ENCODE results near the gene PLEKHA7.
"Not testable (repeated sequence)": the region's sequence is repeated elsewhere in the genome, so short reads cannot be mapped to it uniquely, and the experiment has no call there.

Gene PLEKHA7, protein sequence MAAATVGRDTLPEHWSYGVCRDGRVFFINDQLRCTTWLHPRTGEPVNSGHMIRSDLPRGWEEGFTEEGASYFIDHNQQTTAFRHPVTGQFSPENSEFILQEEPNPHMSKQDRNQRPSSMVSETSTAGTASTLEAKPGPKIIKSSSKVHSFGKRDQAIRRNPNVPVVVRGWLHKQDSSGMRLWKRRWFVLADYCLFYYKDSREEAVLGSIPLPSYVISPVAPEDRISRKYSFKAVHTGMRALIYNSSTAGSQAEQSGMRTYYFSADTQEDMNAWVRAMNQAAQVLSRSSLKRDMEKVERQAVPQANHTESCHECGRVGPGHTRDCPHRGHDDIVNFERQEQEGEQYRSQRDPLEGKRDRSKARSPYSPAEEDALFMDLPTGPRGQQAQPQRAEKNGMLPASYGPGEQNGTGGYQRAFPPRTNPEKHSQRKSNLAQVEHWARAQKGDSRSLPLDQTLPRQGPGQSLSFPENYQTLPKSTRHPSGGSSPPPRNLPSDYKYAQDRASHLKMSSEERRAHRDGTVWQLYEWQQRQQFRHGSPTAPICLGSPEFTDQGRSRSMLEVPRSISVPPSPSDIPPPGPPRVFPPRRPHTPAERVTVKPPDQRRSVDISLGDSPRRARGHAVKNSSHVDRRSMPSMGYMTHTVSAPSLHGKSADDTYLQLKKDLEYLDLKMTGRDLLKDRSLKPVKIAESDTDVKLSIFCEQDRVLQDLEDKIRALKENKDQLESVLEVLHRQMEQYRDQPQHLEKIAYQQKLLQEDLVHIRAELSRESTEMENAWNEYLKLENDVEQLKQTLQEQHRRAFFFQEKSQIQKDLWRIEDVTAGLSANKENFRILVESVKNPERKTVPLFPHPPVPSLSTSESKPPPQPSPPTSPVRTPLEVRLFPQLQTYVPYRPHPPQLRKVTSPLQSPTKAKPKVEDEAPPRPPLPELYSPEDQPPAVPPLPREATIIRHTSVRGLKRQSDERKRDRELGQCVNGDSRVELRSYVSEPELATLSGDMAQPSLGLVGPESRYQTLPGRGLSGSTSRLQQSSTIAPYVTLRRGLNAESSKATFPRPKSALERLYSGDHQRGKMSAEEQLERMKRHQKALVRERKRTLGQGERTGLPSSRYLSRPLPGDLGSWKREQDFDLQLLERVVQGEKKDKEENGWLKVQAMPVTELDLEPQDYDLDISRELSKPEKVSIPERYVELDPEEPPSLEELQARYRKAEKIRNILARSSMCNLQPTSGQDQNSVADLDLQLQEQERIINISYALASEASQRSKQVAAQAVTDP

DNA sequence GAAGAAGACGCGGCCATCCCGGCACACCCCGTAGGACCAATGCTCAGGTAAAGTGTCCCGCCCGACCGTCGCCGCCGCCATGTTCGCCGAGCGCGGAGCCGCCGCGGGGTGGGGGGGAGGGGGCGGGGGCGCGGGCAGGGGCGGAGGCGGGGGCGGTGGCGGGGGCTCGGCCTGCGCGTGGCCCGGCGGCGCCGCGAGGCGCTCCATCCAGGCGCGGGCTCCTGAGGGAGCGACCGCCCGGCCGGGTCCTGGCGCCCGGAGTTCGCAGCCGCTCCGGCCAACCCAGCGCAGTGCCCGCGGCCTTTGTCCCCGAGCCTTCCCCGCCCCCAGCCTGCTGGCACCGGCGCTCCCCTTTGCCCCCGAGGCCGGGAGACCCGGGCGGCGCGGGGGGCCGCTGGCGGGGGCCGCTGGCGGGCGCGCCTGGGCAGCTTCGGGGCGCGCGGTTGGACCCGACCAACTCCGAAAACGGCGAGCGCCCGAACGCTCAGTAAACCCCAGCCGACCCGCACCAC, at the start of gene PLEKHA7:
TSS of gene PLEKHA7 (minus strand) at position 94 of the 512 bp plus-strand sequence. CDS start at position 81, 13 bp downstream.
- DNase-seq (ENCODE audit: low read depth in 2 of 2): no peak

DNA sequence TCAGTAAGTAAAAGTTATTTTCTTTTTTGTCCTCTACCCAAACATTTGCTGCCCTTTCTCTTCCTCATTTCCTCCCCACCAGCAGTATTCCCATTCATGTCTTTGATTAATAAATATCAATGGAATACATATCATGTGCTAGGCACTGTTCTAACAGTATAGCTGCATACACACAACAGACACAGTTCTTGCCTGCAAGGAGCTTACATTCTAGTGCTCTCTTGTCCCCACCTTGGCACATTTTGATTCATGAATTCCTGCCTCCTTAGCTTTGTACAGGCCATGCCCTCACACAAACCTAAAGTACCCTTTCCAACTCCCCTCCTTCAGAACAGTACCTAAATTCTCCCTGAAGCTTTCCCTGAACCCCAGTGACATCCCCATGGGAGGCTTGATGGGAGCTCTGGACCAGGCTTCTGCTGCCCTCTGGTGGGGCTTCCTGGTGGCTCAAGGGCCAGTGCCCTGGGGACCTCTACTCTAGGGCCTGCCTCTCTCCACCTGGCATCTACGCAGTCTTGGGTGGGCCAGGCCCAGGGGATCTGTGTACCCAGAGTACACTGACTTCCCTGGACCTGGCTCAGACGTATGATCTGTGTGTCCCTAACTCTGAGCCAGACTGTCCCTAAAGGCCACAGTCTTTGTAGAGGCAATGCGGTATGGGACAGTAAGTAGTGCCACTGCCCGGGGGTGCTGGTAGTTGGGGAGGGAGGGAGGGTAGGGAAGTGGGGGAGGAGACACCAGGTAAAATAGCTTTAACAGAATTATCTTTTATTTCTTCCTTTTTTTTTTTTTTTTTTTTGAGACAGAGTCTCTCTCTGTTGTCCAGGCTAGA, 49.2 kb upstream of the PLEKHA7 start:
- DNase-seq (ENCODE audit: low read depth in 2 of 2): peak; percentile 37 to 58

DNA sequence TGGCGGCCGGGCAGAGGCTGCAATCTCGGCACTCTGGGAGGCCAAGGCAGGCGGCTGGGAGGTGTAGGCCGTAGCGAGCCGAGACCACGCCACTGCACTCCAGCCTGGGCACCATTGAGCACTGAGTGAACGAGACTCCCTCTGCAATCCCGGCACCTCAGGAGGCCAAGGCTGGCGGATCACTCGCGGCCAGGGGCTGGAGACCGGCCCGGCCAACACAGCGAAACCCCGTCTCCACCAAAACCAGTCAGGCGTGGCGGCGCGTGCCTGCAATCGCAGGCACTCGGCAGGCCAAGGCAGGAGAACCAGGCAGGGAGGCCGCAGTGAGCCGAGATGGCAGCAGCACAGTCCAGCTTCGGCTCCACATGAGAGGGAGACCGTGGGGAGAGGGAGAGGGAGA, 36.9 kb upstream of the PLEKHA7 start:
- not testable (repeated sequence) for DNase-seq (ENCODE audit: low read depth in 2 of 2)

DNA sequence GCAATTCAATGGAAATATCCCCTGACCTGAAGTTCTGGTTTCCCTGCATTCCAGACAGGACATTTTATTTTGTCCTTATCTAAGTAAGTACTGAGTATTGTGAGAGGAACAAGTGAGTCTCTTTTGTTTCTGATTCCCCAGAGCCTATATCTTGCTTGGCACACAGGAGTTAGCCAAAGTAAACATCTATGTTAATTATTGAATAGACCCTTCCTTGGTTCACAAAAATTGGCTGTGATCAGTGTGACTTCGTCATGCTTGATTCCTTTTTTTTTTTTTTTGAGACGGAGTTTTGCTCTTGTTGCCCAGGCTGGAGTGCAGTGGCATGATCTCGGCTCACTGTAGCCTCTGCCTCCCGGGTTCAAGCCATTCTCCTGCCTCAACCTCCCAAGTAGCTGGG, 34.3 kb upstream of the PLEKHA7 start:
- not testable (repeated sequence) for DNase-seq (ENCODE audit: low read depth in 2 of 2)

DNA sequence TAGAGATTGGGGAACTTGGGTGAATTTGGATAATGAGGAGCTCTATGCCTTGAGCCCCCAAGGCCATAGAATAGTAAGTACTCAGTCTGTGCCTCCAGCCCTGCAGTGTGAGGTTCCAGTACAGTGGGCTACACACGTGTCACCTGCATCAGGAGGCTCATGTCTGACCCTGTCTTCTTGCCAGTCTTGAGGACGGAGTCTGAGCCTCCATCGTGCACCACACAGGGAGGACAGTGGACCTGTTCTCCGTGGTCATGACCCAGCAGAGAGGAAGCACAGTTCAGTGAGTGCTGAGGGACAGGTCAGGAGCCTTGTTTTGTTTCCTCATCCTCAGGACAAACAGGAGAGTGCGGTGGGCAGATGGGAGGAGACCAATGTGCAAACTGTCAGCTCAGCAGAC, 32.5 kb upstream of the PLEKHA7 start:
- DNase-seq (ENCODE audit: low read depth in 2 of 2): no peak

DNA sequence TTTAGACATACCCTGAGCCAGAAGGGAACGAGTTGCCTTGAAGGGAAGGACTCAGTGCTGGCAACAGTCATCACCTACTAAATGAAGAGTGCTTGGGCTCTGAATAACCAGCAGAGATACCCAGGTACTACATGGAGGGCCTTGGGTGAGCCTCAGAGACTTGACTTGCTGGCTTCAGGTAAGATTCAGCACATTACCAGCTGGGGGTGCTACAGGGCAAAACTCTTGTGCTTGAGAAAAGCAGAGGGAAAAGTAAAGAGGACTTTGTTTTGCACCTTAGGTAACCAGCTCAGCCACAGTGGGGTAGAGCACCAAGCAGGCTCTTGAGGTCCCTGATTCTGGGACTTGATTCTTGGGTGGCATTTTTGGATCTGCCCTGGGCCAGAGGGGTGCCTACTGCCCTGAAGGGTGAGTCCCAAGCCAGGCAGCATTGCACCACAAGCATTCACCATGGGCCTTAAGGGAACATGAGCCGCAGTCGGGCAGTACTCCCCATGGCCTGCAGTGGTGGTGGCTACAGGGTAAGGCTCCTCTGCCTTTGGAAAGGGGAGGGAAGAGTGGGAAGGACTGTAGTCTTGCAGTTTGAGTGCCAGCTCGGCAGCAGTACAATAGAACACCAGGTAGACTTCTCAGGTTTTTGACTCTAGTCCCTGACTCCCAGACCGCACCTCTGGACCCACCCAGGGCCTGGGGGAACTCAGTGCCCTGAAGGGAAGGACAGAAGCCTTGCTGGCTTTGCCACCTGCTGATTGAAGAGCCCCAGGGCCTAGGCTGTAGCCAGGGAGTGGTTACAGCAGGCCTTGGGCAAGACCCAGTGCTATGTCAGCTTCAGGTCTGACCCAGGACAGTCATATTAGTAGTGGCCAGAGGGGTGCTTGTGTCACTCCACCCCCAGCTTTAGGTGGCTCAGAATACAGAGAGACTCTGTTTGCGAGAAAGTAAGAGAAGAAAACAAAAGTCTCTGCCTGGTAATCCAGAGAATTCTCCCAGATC, 22.7 kb upstream of the PLEKHA7 start:
- no peak for DNase-seq (ENCODE audit: low read depth in 2 of 2)

DNA sequence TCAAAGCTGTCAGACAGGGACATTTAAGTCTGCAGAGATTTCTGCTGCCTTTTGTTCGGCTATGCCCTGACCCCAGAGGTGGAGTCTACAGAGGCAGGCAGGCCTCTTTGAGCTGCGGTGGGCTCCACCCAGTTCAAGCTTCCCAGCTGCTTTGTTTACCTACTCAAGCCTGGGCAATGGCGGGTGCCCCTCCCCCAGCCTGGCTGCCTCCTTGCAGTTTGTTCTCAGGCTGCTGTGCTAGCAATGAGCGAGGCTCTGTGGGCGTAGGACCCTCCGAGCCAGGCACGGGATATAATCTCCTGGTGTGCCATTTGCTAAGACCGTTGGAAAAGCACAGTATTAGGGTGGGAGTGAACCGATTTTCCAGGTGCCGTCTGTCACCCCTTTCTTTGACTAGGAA, 19.8 kb upstream of the PLEKHA7 start:
- not testable (repeated sequence) for DNase-seq (ENCODE audit: low read depth in 2 of 2)

DNA sequence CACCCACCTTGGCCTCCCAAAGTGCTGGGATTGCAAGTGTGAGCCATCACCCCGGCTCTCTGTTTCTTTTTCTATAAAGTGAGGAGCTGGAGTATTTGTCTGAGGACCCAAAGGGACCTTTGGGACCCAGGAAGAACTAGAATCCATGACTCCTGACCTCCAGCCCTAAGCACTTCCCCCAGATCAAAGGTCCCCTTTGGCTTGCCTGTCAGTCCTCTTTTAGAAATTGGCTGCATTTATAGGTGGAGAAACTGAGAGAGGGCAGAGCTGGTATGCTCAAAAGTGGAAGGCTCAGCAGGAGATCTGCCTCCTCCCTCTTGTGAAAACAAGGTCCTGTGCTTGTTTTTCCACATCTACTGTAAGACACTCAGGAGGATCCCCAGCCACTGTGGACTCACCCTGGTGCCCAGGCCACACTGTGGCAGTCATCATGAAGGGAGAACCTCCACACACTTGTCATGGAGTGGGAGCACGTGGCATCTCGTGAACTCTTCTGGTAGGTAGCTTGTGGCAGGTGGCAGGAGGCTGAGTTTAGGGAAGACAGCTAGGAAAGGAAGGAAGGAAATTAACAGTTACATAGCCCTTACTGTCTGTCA, 12.4 kb upstream of the PLEKHA7 start:
- DNase-seq (ENCODE audit: low read depth in 2 of 2): no peak

DNA sequence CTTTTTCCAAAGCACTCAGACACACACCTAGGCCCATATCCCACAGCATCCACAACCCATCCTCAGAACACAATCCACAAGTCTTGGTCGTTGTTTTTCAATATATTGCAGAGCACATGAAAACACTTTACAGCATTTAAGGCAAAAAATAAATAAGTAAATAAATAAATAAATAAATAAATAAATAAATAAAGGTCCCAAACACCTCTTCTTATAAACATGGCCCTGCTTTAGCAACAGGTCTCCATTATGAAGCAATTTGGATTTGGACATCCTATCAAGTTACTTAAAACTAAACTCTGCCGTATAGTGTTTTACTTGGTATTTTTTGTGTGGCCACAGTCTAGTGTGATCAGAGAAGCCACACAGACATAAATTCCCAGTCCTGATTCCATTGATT, 10.7 kb upstream of the PLEKHA7 start:
- DNase-seq (ENCODE audit: low read depth in 2 of 2): no peak

DNA sequence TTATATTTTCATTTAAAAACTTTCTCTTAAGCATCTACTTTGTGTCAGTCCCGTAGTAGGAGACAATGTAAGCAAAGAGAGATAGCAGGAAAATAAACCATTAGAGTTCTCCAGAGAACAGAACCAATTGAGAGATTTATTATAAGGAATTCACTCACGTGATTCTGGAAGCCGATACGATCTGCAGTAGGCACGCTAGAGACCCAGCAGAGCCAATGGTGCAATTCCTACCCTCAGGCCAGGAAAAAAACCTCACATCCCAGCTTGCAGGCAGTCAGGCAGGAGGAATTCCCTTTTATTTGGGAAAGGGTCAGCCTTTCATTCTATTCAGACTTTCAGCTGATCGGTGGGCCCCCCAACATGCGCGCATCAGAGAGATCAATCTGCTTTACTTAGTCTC, 7.3 kb upstream of the PLEKHA7 start:
- DNase-seq (ENCODE audit: low read depth in 2 of 2): no peak

DNA sequence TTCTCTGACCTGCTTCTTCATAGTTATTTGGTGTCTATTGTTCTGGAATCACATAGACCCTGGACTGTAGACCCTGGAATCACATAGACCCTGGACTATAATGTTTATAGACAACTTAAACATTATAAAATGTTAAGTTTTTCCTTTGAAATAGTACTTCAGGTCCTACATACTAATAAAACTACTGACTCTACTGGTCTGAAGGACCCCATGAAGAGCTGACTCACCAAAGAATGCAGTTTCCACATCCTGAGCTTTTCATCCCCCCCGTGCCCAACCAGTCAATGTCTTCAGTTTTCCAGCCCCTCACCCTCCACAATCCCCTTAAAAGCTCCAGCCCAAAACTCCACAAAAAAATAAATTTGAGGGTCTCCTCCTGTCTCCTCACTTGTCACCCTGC, 6.6 kb upstream of the PLEKHA7 start:
- DNase-seq (ENCODE audit: low read depth in 2 of 2): no peak

DNA sequence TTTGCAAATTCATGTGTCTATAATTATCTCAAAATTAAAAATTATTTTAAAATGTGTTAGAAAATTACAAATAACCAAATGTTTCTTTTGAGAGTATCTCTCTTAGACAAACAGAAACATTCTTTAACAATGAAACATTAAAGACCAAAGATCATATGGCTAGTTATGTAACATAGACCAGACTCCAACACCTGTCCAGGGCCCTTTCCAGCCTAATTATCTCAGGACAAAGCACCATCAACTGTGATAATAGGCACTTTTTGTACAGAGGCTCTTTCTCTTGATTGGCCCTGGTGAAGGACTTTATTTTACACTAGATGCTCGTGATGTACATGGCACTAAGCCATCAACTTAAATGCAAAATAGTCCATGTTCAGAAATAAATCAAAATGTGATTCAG, 5.0 kb upstream of the PLEKHA7 start:
- DNase-seq (ENCODE audit: low read depth in 2 of 2): no peak

DNA sequence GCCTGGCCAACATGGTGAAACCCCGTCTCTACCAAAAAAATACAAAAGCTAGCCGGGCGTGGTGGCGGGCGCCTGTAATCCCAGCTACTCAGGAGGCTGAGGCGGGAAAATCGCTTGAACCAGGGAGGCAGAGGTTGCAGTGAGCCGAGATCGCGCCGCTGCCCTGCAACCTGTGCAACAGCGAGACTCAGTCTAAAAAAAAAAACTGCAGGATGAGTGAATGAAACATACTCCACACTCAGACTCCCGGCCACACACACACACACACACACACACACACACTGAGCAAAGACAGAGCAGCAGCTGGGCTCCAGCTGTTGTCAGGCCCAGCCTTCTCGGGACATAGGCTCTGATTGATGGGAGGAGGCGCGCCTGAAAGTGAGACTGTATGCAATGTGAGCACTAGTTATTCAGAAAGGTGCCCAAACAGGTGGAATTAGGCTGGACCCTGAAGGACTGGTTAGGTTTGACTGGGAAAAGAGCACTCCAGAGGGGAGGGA, 1.5 kb upstream of the PLEKHA7 start:
- DNase-seq (ENCODE audit: low read depth in 2 of 2): no peak

DNA sequence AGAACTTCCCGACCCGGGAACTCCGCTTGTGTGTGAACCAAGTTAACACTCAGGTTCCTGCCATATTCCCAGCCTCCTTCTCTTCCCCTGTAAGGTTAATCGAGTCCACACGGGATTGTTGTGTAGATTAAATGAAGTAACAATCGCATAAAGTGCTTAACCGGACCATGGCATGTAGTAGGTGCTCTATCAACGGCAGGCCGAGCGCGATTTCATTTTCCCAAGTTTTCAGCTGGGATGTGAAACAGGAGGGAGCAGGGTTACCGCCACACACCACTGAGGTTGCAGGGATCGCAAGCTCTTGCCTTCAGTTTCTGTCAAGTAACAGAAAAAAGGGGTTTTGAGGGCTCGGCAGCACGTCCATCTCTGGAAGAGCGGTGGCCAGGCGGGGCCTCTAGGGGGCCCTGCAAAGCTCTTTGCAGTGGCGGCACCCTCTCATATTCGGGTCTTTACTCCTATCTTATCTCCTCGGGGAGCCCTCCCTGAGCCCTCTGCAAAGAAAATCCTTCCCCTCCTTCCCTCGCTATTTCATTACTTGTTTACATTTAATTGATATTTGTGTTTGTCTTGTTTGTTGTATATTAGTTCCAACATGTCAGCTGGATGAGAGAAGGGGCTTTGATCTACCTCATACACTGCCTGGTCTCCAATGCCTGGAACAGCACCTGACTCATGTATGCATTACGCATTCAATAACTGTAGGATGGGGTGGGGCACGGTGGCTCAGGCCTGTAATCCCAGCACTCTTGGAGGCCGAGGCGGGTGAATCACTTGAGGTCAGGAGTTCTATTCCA, 816 bp upstream of the PLEKHA7 start:
- DNase-seq (ENCODE audit: low read depth in 2 of 2): no peak

DNA sequence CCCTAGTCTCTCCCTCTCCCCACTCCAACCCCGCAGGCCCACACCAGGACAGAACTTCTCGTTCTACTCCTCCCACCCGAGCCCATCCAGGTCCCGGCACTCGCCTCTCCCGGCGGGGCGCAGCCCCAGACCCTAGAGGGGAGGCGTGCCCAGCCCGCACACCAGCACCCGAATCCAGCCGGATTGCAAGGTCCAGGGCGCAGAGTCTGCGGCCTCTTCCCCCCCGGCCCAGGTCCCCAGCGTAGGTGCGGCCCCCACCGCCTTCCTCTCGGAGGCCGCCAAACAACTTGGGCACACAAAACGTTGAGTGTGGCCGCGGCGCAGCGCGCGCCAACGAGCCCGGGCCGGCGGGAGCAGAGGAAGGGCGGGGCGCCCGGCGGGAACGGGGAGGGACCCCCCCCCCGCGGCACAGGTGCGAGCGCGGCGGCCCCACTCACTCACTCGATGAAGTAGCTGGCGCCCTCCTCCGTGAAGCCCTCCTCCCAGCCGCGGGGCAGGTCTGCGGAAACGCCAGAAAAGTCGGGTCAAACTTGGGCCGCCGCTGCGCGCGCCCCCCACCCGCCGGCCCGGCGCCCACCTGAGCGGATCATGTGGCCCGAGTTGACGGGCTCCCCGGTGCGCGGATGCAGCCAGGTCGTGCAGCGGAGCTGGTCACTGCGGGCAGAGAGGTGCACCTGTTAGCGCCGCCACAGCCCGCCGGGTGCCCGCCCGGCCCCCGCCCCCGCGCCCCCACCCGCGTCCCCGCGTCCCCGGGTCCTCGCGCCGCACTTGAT, 480 bp downstream of the PLEKHA7 start:
- peak in 1 of 2 experiments; percentile 7 for DNase-seq (ENCODE audit: low read depth in 2 of 2)

DNA sequence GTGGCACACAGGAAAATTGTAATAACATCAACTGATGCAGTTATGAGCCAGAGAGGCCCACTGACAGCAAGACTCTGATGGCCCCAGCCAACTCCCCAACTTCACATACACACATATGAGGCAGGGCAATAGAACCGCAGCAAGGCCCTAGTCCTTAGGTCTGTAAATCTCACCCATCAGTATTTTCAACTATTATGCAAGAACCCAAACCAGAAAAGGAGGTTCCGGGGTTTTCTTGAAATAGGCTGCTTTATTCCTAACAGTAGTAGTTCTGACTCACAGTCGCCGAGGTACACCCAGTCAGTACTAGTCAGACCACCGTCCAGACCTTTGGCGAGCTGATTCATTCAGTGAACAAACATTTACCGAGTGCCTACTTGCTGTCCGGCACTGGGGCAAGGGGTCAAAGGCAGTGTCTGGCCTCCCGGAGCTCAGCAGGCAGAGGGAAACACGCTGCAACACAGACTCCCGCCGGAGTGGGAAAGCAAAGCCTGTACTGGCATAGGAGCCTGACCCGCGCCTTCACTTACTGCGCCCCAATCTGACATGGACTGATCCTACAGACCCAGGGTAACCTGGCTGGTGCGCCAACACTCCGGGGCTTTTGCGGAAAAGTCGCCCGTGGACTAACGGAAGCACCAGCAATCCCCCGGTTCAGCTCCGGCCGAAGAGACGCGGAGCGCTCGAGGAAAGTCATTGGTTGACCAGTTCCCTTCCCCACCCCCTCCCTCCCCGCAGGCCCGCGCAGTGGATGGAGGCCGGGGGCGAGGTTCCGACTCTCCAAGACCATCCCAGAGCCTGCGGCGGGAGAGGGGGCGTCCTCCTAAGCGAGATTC, 1.3 kb downstream of the PLEKHA7 start:
- DNase-seq (ENCODE audit: low read depth in 2 of 2): no peak

DNA sequence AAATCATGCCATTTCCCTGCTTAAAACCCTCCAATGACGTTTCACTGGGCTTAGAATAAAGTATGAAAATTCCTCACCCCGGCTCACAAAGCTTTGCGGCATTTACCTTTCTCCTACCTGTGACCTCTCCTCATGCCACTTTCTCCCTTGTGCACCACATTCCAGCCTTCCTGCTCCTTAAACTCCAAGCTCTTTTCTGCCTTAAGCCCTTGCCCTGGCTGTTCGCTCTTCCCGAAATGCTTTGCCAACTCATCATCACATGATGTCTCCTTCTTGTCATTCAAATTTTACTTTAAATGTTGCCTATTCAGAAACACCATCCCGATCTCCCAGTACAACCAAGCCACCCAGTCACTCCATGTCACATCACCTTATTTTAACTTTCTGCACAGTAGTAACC, 2.0 kb downstream of the PLEKHA7 start:
- DNase-seq (ENCODE audit: low read depth in 2 of 2): no peak

Data from stimulated activated CD4-positive, alpha-beta T cell treated with anti-CD3 and anti-CD28 coated beads, Interleukin-12 subunit alpha, Interleukin-12 subunit beta, amount 100 ng/mL, for 24 hours (primary cell).